Epithelial cell of esophagus (primary cell): ENCODE results near the gene PRDM11.

Experiments used
- DNase-seq: peaks from one replicate; pipeline ENCODE4 v3.0.0; 2010; ENCODE audit warnings: low read depth
- H3K4me3 ChIP-seq: 2 replicates; pipeline ENCODE4 v1.5.1; 2011; ENCODE audit warnings: mild to moderate bottlenecking, low read length, control low read depth
- CTCF ChIP-seq: IDR thresholded peaks from 2 replicates; pipeline ENCODE4 v1.5.1; 2011; ENCODE audit warnings: low read depth, mild to moderate bottlenecking, low read length, control low read depth, inconsistent platforms; ENCODE audit not compliant: insufficient read depth; ENCODE audit errors: missing control alignments

PRDM11 gene

GRCh38 chr11:45156741-45157140, 10.3 kb downstream of the PRDM11 start:
- no peak for TF ChIP-seq CTCF
- peak; percentile 38 for DNase-seq

GRCh38 chr11:45157247-45158209, 11.1 kb downstream of the PRDM11 start:
- H3K4me3 ChIP-seq = no peak overlapping the region
- no peak for DNase-seq
- no peak for TF ChIP-seq CTCF

More at GRCh38 chr11:45156741-45157140, 10.3 kb downstream of the PRDM11 start:
- no peak overlapping the region for H3K4me3 ChIP-seq

GRCh38 chr11:45158210-45158731, 11.8 kb downstream of the PRDM11 start:
- no peak overlapping the region for H3K4me3 ChIP-seq
- TF ChIP-seq CTCF = no peak
- DNase-seq = peak; percentile 60

- no peak for DNase-seq
- TF ChIP-seq CTCF = no peak
- H3K4me3 ChIP-seq = no peak overlapping the region
Observed at GRCh38 chr11:45158891-45159605, 12.6 kb downstream of the PRDM11 start.

GRCh38 chr11:45159781-45160365, 13.4 kb downstream of the PRDM11 start:
- no peak for DNase-seq
- H3K4me3 ChIP-seq = no peak overlapping the region
- no peak for TF ChIP-seq CTCF

GRCh38 chr11:45161252-45162063, 15.0 kb downstream of the PRDM11 start:
- no peak overlapping the region for H3K4me3 ChIP-seq
- no peak for TF ChIP-seq CTCF
- DNase-seq = no peak
